Immature natural killer cell (primary cell): Measurements from ENCODE around the gene TC2N. TPM values are rescaled to one million over a fixed set of nuclear protein-coding genes. Genes with fewer than 3 reads are reported as not detected.
A peak's percentile ranks its signal among the peaks of the same experiment; 100 is the strongest.

ENCODE experiments used
- DNase-seq, 3 donors: peaks; one replicate each; pipeline ENCODE4 v3.0.0; 2022; ENCODE audit warnings: mixed read lengths in 1 of 3
- H3K27ac Mint-ChIP-seq, 6 donors: one replicate each; pipeline ENCODE4 v1.8.0; 2020; ENCODE audit warnings: mixed read lengths in 6 of 6, mild to moderate bottlenecking in 5 of 6, inconsistent platforms in 4 of 6, moderate library complexity in 3 of 6
- H3K27me3 Mint-ChIP-seq, 3 donors: one replicate each; pipeline ENCODE4 v1.8.0; 2020 to 2021; ENCODE audit warnings: low read depth in 3 of 3, mild to moderate bottlenecking in 3 of 3, mixed read lengths in 3 of 3, moderate library complexity in 3 of 3, inconsistent platforms in 1 of 3
- H3K36me3 Mint-ChIP-seq, 3 donors: one replicate each; pipeline ENCODE4 v1.8.0; 2020; ENCODE audit warnings: mixed read lengths in 3 of 3, inconsistent platforms in 2 of 3, mild to moderate bottlenecking in 2 of 3
- H3K4me1 Mint-ChIP-seq, 2 donors: one replicate each; pipeline ENCODE4 v1.8.0; 2020; ENCODE audit warnings: inconsistent platforms in 2 of 2, mild to moderate bottlenecking in 2 of 2, mixed read lengths in 2 of 2, moderate library complexity in 1 of 2
- H3K4me3 Mint-ChIP-seq, 5 donors: one replicate each; pipeline ENCODE4 v1.8.0; 2020; ENCODE audit warnings: mild to moderate bottlenecking in 5 of 5, mixed read lengths in 5 of 5, inconsistent platforms in 3 of 5, moderate library complexity in 3 of 5
- H3K9me3 Mint-ChIP-seq, 6 donors: one replicate each; pipeline ENCODE4 v1.8.0; 2020; ENCODE audit warnings: mild to moderate bottlenecking in 6 of 6, mixed read lengths in 6 of 6, inconsistent platforms in 4 of 6, moderate library complexity in 3 of 6
- polyA plus RNA-seq, 3 donors: library from polyadenylated mRNA; unstranded; fragments of 300-500 nt; fragmentation: Illumina TruSeq; gene quantifications; one replicate each; pipeline ENCODE4 v1.2.3, GENCODE V29; 2021

The TC2N gene
- polyA plus RNA-seq, 3 donors from 2014 or later = 97.4 to 158 (median 112) TPM

DNA sequence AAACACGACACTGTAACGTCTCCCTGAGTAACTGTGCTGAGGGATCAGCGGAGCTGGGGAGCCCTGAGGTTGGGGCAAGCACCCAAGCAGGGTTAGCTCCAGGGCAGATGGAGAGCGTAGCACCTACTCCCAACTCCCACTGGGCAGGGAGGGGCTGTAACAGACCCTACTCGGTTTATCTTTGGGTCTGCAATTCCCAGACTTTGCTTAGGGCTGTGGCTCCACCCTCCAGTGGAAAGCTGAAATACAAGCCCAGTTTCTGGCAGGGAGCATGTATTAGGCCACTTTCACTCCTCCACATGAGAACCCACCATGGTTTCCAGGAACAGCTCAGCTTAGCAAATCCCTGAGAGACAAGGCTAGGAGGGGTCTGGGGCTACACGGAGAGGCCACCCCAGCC lies 17.3 kb upstream of the TC2N start:
- H3K9me3 Mint-ChIP-seq = no peaks in the 10 kb centered on the region
- no peak for DNase-seq
- H3K36me3 Mint-ChIP-seq = no peaks in the 10 kb centered on the region
- H3K4me1 Mint-ChIP-seq = peaks cover 19% of the 10 kb centered on the region in 2 donors
- H3K4me3 Mint-ChIP-seq = no peak overlapping the region
- H3K27me3 Mint-ChIP-seq = peaks cover 0 to 4% (median 2%) of the 10 kb centered on the region in 3 donors
- peak overlapping the region in 1 of 6 donors; percentile 7 for H3K27ac Mint-ChIP-seq

DNA sequence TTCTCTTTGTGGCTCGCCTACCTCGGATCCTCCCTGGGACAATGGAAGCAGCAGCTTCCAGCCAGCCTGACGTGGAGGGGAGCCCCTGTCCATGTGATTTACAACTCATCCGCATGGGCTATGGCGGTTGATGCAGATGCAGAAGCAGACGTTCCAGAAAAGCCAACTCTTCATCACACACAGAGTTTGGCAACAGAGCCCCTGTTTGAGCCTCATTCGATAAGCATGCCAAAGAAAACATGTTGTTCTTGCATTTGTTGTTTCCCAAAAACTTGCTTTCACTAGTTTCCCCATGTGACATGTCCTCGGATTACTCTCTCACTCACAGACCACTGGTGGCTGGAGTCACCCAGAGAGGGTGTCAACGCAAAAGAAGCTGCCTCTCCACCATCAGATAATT lies 16.4 kb upstream of the TC2N start:
- Mint-ChIP-seq H3K27ac (no peak overlapping the region), H3K27me3 (peaks cover 0 to 6% (median 2%) of the 10 kb centered on the region in 3 donors), H3K9me3 (no peaks in the 10 kb centered on the region), H3K4me3 (no peak overlapping the region), H3K36me3 (no peaks in the 10 kb centered on the region), H3K4me1 (peaks cover 10 to 12% of the 10 kb centered on the region in 2 donors)
- DNase-seq = no peak

DNA sequence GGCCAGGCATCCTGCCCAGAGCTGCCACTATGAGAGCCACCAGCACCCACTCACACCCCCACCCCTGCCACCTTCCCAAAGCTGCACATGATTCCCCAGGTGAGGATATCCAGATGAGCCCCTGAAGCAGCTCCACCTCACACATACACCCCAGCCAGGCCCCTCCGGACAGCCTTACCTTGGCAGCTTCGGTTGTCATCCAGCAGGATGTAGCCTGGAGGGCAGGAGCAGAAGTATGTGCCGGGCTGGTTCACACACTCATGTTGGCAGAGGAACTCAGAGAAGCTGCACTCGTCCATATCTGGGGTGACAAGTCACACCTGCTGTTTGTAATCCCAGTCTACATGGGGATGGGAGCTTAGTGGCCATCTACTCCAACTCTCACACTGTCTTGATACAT lies 15.4 kb upstream of the TC2N start:
- Mint-ChIP-seq H3K4me3 (no peak overlapping the region), H3K27me3 (peaks cover 0 to 6% (median 2%) of the 10 kb centered on the region in 3 donors), H3K4me1 (peaks cover 6 to 10% of the 10 kb centered on the region in 2 donors), H3K9me3 (no peaks in the 10 kb centered on the region), H3K27ac (no peak overlapping the region), H3K36me3 (no peaks in the 10 kb centered on the region)
- no peak for DNase-seq

DNA sequence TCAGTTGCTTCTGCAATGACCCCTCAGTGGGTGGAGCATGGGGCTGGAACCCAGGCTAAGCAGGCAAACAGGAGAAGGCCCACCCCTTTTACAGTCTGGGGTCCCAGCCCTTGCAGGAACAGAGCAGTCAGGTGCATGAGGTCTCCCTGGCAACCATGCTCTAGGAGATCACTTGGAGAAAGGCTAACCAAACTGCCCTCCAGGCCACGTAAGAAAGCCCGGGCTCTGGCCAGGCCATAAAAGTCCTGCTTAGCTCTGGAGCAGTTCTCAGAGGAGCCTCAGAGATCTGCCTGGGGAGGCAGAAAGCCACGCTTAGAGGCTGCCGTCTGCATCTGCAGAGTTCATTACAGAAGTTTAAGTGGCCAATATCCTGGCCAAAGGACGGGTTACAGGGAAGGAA lies 15.0 kb upstream of the TC2N start:
- Mint-ChIP-seq H3K4me3 (no peak overlapping the region), H3K4me1 (peaks cover 6 to 10% of the 10 kb centered on the region in 2 donors), H3K27me3 (peaks cover 0 to 6% (median 2%) of the 10 kb centered on the region in 3 donors), H3K36me3 (no peaks in the 10 kb centered on the region), H3K27ac (no peak overlapping the region), H3K9me3 (no peaks in the 10 kb centered on the region)
- DNase-seq = no peak

DNA sequence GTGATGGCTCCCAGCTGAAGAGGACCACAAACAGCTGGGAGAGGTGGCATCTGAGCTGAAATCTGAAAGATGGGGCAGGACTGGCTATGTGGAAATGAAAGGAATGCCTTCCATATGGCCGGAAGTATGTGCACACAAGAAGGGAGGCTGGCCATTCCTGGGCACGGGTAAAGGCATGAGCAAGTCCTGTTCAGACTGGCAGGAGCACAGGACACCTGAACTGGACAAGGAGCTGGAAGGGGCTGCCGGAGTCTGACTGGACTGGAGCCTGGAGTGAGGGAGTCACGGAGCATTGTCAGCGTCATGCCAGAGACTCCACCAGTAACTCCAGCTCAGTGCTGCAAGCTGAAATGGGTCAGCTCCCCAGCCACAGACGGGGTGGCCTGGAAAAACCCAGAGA lies 11.9 kb upstream of the TC2N start:
- Mint-ChIP-seq H3K4me1 (peaks cover 14 to 28% of the 10 kb centered on the region in 2 donors), H3K27me3 (peaks cover 0 to 6% (median 2%) of the 10 kb centered on the region in 3 donors), H3K9me3 (no peaks in the 10 kb centered on the region), H3K36me3 (peaks cover 0 to 3% (median 0%) of the 10 kb centered on the region in 3 donors), H3K4me3 (no peak overlapping the region), H3K27ac (peak overlapping the region in 1 of 6 donors; percentile 55)
- no peak for DNase-seq

DNA sequence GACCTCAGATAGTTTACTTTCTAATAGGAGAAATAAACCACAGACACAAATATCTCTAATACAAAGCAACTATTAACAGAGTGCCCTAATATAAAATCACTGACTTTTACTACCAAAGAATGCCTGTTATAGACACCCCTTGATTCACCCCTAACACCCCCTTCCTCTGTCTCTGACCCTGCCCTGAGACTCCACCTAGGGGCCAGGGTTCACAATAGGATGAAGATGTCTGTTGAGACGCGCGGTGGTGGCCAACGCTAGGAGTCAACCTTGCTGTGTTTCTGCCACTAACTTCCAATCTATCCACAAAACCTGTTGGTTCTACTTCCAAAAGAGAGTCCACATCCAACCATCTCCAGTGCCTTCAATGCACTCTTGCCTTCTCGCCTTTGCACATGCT lies 10.9 kb upstream of the TC2N start:
- Mint-ChIP-seq H3K4me1 (peaks cover 23 to 37% of the 10 kb centered on the region in 2 donors), H3K27ac (peak overlapping the region in 1 of 6 donors; percentile 7), H3K4me3 (no peak overlapping the region), H3K36me3 (peaks cover 0 to 3% (median 0%) of the 10 kb centered on the region in 3 donors), H3K9me3 (no peaks in the 10 kb centered on the region), H3K27me3 (peaks cover 3 to 8% (median 5%) of the 10 kb centered on the region in 3 donors)
- DNase-seq = peak in 1 of 3 donors; percentile 12

DNA sequence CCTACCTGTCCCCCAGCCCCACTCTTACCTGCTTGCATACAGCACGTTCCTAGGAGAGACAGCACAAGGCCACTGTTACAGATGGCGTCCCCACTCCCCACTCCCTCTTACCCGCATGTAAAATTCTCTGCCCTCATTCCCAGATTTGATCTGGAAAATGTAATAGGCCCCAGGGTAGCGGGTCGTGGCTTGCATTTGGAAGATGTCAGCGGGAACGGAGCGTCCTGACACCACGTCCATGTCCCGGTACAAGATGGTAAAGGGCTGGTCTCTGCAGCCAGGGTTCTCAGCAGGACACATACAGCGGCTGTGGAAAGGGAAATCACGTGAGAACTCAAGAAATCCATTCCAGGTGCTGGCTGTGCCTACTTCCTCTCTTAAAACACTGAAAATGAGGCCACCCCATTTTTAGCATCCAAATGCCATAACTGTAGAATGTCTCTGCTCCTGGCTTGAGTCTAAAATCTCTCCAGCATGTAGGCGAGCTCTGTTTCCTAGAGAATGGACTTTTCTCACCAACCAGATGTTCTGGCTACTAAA lies 10.1 kb upstream of the TC2N start:
- Mint-ChIP-seq H3K27me3 (peaks cover 4 to 9% (median 4%) of the 10 kb centered on the region in 3 donors), H3K4me1 (peaks cover 32 to 45% of the 10 kb centered on the region in 2 donors), H3K4me3 (no peak overlapping the region), H3K36me3 (peaks cover 0 to 3% (median 0%) of the 10 kb centered on the region in 3 donors), H3K27ac (no peak overlapping the region), H3K9me3 (no peaks in the 10 kb centered on the region)
- DNase-seq = no peak

DNA sequence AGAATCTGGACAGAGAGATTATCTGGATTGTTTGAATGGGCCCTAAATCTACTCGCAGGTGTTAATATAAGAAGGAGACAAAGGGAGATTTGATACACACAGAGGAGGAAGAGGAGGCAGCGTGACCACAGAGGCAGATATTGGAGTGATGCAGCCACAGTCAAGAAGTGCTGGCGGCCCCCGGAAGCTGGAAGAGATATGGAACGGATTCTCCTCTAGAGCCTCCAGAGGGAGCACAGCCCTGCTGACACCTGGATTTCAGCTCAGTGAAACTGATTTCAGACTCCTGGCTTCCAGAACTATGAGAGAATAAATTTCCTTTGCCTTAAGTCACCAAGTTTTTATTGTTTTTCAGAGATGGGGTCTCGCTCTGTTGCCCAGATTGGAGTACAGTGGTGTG lies 9.2 kb upstream of the TC2N start:
- Mint-ChIP-seq H3K4me1 (peaks cover 41 to 55% of the 10 kb centered on the region in 2 donors), H3K4me3 (no peak overlapping the region), H3K9me3 (no peaks in the 10 kb centered on the region), H3K36me3 (peaks cover 0 to 6% (median 0%) of the 10 kb centered on the region in 3 donors), H3K27me3 (peaks cover 4 to 9% (median 4%) of the 10 kb centered on the region in 3 donors), H3K27ac (peak overlapping the region in 2 of 6 donors; percentile 42 to 60)
- DNase-seq = no peak

DNA sequence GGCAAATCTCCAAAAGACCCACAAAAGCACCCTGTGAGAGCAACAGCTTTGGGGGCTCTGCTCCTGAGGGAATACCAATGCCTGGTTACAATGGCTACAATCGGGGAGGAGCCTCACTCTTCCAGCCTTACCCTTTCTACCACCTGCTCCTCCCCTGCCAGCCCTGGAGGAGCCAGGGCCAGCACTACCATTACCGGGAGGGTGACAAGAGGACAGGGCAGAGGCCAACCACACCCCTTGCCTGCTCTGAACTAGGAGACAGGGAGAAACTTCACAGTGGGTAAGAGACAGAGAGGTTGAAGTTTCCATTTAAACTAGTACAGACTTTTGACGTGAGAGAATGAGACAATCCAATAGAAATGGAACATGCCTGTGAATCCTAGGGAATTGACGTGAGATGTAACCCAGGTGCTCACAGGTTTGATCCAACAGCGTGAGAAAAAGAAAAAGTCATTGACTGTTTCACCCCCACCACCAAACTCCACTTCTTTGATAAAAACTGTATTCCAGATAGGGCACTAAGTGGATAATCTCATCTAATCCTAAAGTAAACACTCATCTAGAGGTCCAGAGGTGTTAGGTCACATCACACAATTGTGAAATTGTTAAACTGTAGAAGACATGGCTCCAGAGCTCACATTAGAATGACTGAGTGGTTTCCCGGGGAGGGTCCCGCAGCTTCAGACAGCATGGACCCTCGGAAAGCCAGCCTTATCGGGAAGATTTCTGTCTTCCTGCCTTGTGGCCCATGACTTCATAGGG lies 8.4 kb upstream of the TC2N start:
- Mint-ChIP-seq H3K4me1 (peaks cover 49 to 54% of the 10 kb centered on the region in 2 donors), H3K27ac (peak overlapping the region in 4 of 6 donors; percentile 41 to 81 (median 53)), H3K27me3 (peaks cover 4 to 5% (median 4%) of the 10 kb centered on the region in 3 donors), H3K9me3 (no peaks in the 10 kb centered on the region), H3K4me3 (no peak overlapping the region), H3K36me3 (peaks cover 0 to 6% (median 0%) of the 10 kb centered on the region in 3 donors)
- DNase-seq = no peak

DNA sequence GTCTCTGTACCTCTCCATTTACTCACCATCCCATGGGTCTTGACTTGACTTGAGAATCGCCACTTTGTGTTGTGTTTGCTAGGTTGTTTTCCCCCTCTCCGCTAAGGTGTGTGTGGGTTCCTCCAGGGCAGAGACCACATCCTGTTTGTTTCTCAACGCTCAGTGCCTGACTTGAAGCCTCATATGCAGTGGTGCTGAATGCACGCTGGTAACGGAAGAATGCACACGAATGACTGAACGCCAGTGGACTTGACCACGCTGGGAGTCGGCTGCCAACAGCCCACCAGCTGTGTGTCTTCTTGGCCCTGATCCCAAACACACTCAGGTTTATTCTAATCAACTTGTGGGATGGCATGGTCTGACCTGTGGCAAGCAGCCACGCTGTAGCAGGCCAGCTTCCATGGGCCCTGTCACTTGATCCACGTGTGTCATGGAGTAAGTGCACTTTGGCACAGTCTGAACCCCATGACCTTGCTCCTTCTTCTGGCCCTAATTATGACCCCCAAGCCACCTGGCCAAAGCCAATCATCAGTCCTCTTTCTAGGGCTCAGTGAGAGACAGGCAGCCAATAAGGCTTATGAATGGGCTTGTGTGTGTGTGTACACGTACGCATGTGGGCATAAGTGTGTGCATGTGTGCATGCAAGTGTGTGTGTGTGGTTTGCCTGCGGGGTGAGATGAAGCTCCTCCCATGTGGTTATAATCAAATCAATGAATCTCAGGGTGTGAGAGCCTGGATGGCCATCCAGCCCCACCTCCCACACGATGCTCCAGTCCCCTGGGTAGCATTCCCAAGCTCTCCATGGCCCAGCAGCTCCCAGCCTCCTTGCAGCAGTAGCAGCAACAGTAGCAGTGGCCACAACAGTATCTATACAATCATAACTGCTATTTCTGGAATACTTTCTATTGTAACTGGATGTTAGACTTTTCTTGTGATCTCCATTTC lies 6.4 kb upstream of the TC2N start:
- DNase-seq = peak; percentile 82 to 86 (median 85)
- peaks cover 3 to 4% (median 4%) of the 10 kb centered on the region in 3 donors for H3K27me3 Mint-ChIP-seq
- H3K36me3 Mint-ChIP-seq = peaks cover 0 to 6% (median 3%) of the 10 kb centered on the region in 3 donors
- peak overlapping the region; percentile 64 to 91 (median 79) for H3K27ac Mint-ChIP-seq
- H3K4me3 Mint-ChIP-seq = peak overlapping the region; percentile 75 to 82 (median 77)
- H3K4me1 Mint-ChIP-seq = peaks cover 69 to 70% of the 10 kb centered on the region in 2 donors
- no peaks in the 10 kb centered on the region for H3K9me3 Mint-ChIP-seq

DNA sequence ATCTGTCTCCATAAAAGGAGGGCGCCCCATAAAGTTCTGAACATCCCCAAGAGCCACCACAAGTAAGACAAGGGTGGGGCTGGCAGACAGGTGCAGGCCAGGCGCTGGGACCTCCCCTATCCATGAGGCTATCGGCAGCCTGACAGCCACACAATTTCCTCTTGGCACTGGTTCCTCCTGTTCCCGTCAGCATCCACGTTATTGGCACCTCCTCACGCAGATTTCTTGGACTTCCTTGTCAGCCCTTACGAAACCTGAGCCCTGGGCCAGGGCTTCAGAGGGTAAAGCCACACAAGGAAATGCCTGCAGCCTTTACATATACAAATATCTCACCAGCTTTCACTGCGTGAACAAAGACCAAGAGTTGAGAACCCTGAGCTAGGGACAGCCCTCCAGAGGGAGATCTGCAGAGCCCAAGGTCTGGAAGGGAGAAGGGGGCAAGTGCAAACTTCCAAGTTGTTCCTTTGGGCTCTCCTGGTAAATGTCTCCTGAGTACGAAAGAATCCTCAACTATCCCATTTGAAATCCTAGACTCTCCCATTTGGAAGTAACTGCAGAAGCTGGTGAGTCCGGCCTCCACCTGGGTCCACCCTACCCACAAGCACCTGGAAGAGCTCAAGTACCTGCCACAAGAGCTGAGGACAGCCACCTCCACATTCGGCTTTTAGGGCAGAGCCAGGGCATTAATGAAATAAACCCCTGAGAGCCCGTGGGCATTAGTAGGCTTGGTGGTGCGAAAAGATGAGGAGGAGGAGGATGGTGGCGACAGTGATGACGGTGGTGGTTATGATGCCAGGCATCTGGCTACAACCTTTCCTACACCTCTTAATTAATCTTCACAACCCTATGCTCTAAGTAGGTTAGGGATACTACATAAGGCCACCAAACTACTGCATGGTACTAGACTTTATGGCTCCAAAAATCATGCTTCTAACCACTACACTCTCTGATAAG lies 5.5 kb upstream of the TC2N start:
- Mint-ChIP-seq H3K27me3 (peaks cover 3 to 7% (median 4%) of the 10 kb centered on the region in 3 donors), H3K9me3 (no peaks in the 10 kb centered on the region), H3K27ac (peak overlapping the region; percentile 64 to 91 (median 79)), H3K4me3 (peak overlapping the region; percentile 75 to 82 (median 77)), H3K4me1 (peaks cover 78 to 80% of the 10 kb centered on the region in 2 donors), H3K36me3 (peaks cover 0 to 6% (median 3%) of the 10 kb centered on the region in 3 donors)
- peak; percentile 17 to 43 (median 21) for DNase-seq

DNA sequence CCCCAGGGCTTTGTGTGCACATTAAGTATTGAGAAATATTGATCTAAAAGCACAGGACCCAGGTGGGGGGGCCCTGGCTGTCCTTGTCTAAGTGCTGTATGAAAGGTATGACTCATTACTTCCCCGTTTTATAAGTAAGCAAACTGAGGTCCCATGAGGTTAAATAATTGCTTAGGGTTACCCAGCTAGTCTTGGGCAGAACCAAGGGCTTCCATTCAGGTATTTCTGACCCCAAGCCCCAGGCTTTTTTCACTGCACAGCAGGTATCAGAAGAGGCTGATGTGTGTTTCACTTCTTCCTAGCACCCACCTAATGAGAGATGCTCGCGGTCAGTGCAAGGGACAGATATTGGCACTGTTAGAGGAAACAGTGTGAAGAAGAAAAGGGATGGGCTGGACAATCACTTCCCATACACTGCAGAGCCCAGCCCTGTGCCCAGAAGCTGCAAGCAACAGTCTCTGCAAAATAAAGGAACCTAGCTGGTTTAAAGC lies 4.7 kb upstream of the TC2N start:
- H3K4me1 Mint-ChIP-seq = peaks cover 86 to 87% of the 10 kb centered on the region in 2 donors
- DNase-seq = peak in 1 of 3 donors; percentile 13
- H3K4me3 Mint-ChIP-seq = peak overlapping the region; percentile 75 to 82 (median 77)
- H3K27me3 Mint-ChIP-seq = peaks cover 8 to 13% (median 9%) of the 10 kb centered on the region in 3 donors
- peak overlapping the region; percentile 64 to 91 (median 79) for H3K27ac Mint-ChIP-seq
- H3K9me3 Mint-ChIP-seq = no peaks in the 10 kb centered on the region
- peaks cover 0 to 6% (median 3%) of the 10 kb centered on the region in 3 donors for H3K36me3 Mint-ChIP-seq
